KMS-11 (cell line): Measurements from ENCODE around the gene HOXA13.

Experiments
- H2AFZ ChIP-seq: fragments of 200-600 bp; sonication (generic); 2 replicates; pipeline ENCODE4 v1.6.1; 2016; ENCODE audit warnings: antibody characterized with exemption, mixed run types, low read depth
- H3K27ac ChIP-seq: fragments of 200-600 bp; sonication (generic); 2 replicates; pipeline ENCODE4 v1.6.1; 2016; ENCODE audit warnings: mild to moderate bottlenecking, mixed run types
- H3K27me3 ChIP-seq: fragments of 200-600 bp; sonication (generic); 2 replicates; pipeline ENCODE4 v1.6.1; 2017; ENCODE audit warnings: mild to moderate bottlenecking, low read depth, mixed run types, moderate library complexity; ENCODE audit not compliant: insufficient read depth
- H3K36me3 ChIP-seq: fragments of 200-600 bp; sonication (generic); 2 replicates; pipeline ENCODE4 v1.6.1; 2017; ENCODE audit warnings: mild to moderate bottlenecking, mixed run types; ENCODE audit not compliant: insufficient read depth
- H3K4me1 ChIP-seq: fragments of 200-600 bp; sonication (generic); 2 replicates; pipeline ENCODE4 v1.6.1; 2016; ENCODE audit warnings: mild to moderate bottlenecking, low read depth, mixed run types; ENCODE audit not compliant: poor library complexity, severe bottlenecking
- H3K4me2 ChIP-seq: fragments of 200-600 bp; sonication (generic); 2 replicates; pipeline ENCODE4 v1.7.0; 2016; ENCODE audit warnings: mild to moderate bottlenecking, mixed run types
- H3K4me3 ChIP-seq: fragments of 200-600 bp; sonication (generic); IDR thresholded peaks from 2 replicates; pipeline ENCODE4 v1.6.1; 2017; ENCODE audit warnings: low read depth, low read length, mixed read lengths; ENCODE audit not compliant: insufficient read depth
- H3K79me2 ChIP-seq: fragments of 200-600 bp; sonication (generic); 2 replicates; pipeline ENCODE4 v1.6.1; 2016; ENCODE audit warnings: low read depth, mixed run types; ENCODE audit not compliant: insufficient read depth
- H3K9ac ChIP-seq: fragments of 200-600 bp; sonication (generic); 2 replicates; pipeline ENCODE4 v1.6.1; 2016; ENCODE audit warnings: mild to moderate bottlenecking, mixed run types
- H4K20me1 ChIP-seq: fragments of 200-600 bp; sonication (generic); 2 replicates; pipeline ENCODE4 v1.6.1; 2016; ENCODE audit warnings: mild to moderate bottlenecking, mixed run types; ENCODE audit not compliant: insufficient read depth
- TF ChIP-seq, protein P1 (sequence below): fragments of 200-600 bp; sonication (generic); conservative IDR thresholded peaks from 2 replicates; pipeline ENCODE4 v1.6.1; 2017; ENCODE audit warnings: low read depth, mild to moderate bottlenecking, antibody characterized with exemption, low read length, moderate library complexity, mixed read lengths

HOXA13 gene

DNA sequence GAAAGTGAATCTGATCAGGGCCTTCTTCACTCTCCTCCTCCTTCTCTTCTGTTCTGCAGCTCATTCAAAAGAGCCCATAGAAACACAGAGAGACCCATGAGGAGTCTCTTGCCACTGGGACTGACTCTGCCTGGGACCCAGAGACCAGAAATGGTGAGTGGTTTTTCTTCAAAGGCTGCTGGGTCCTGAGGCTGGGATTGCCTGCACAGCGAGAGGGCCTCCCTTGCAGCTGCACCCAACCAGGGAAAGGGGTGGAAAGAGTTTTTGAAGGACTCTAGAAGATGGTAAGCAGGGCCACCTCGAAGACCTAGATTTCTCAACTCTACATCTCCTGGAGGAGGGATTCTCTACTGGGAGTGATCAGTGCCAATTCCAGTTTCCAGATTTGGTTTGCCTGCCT lies 15.5 kb upstream of the HOXA13 start:
- Histone ChIP-seq H3K4me2 (no peak overlapping the region), H3K79me2 (no peaks in the 10 kb centered on the region), H3K27me3 (no peaks in the 10 kb centered on the region), H3K4me3 (no peak overlapping the region), H3K4me1 (no peaks in the 10 kb centered on the region), H3K9ac (no peak overlapping the region), H2AFZ (no peak overlapping the region), H4K20me1 (no peaks in the 10 kb centered on the region), H3K27ac (no peak overlapping the region), H3K36me3 (no peaks in the 10 kb centered on the region)
- TF ChIP-seq, protein P1, sequence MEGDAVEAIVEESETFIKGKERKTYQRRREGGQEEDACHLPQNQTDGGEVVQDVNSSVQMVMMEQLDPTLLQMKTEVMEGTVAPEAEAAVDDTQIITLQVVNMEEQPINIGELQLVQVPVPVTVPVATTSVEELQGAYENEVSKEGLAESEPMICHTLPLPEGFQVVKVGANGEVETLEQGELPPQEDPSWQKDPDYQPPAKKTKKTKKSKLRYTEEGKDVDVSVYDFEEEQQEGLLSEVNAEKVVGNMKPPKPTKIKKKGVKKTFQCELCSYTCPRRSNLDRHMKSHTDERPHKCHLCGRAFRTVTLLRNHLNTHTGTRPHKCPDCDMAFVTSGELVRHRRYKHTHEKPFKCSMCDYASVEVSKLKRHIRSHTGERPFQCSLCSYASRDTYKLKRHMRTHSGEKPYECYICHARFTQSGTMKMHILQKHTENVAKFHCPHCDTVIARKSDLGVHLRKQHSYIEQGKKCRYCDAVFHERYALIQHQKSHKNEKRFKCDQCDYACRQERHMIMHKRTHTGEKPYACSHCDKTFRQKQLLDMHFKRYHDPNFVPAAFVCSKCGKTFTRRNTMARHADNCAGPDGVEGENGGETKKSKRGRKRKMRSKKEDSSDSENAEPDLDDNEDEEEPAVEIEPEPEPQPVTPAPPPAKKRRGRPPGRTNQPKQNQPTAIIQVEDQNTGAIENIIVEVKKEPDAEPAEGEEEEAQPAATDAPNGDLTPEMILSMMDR: no peak

DNA sequence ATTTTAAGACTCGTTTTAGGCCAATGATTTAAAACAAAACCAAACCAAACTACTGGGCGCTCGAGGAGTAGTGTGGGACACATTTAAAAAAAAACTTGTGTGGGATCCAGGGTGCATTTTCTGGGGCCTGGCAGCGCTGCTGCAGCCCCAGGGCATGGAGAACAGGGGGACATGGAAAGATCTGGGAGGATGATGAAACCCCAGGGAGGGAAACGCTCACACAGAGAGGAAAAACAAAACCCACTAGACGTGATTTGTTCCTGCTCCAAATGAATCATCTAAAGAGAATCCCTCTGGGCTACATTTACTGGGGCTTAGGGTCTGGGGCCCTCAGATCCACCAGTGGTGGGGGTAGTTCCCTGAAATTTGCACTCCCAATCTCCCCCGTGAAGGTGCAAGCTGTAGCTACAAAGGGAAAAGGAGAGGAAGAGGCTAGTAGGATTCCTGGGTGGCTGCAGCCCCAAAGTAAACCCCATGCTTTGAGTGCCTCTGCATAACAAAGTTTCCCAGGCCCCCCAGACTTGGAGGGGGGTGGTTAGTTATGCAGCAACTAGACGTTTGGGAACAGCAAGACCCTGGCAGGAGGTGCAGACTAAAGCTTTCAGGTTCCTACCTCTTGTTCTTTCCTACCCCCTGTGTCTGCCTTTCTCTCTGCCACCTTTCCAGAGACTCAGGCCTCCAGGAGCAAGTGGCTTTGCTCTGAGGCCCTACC lies 14.5 kb upstream of the HOXA13 start:
- no peaks in the 10 kb centered on the region for H3K4me1 ChIP-seq
- H3K79me2 ChIP-seq: no peaks in the 10 kb centered on the region
- no peak overlapping the region for H2AFZ ChIP-seq
- no peak overlapping the region for H3K4me2 ChIP-seq
- no peak overlapping the region for H3K9ac ChIP-seq
- no peaks in the 10 kb centered on the region for H3K27me3 ChIP-seq
- H4K20me1 ChIP-seq: no peaks in the 10 kb centered on the region
- no peaks in the 10 kb centered on the region for H3K36me3 ChIP-seq
- no peak overlapping the region for H3K4me3 ChIP-seq
- no peak overlapping the region for H3K27ac ChIP-seq
- TF ChIP-seq, protein P1: no peak

DNA sequence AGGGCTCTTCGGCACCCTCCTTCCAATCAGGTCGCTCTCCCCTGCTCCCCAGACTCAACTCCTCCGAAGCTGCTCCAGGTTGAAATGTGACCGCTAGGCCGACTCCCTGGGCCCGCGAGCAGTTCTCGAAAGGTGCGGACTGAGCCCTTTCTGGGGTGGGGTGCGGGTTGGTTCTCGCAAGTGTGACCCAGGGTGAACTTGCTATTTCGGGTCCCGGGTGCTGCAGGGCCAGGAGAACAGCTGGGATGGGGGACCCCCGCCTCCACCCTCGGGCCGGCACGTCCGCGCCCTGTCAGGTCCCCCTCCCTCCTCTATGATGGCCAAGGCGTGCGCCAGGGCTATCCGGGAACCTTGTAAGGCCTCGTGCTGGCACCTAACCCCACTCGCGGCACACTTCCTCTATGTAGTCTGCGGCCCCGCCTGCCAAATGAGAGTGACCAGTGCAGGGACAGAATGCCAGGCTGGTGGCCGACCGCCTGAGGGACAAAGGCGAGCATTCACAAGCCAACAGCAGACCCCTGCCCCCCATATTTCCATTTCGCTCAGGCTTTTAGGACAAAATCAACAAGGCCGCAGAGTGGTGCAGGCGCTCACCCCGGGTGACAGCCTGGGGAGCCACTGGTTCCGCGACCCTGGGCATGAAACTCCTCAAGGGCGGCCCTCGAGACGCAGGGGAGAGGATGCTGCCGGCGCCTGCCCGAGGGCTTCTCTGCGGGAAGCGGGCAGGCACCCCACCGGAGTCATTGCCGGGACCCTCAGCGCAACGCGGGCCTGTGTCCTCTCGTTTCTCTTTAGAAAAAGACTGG lies 13.7 kb upstream of the HOXA13 start:
- no peak overlapping the region for H3K4me3 ChIP-seq
- no peak overlapping the region for H2AFZ ChIP-seq
- TF ChIP-seq, protein P1: no peak
- no peak overlapping the region for H3K9ac ChIP-seq
- H3K36me3 ChIP-seq: no peaks in the 10 kb centered on the region
- no peaks in the 10 kb centered on the region for H4K20me1 ChIP-seq
- no peak overlapping the region for H3K27ac ChIP-seq
- H3K4me2 ChIP-seq: no peak overlapping the region
- H3K4me1 ChIP-seq: no peaks in the 10 kb centered on the region
- H3K79me2 ChIP-seq: no peaks in the 10 kb centered on the region
- no peaks in the 10 kb centered on the region for H3K27me3 ChIP-seq

DNA sequence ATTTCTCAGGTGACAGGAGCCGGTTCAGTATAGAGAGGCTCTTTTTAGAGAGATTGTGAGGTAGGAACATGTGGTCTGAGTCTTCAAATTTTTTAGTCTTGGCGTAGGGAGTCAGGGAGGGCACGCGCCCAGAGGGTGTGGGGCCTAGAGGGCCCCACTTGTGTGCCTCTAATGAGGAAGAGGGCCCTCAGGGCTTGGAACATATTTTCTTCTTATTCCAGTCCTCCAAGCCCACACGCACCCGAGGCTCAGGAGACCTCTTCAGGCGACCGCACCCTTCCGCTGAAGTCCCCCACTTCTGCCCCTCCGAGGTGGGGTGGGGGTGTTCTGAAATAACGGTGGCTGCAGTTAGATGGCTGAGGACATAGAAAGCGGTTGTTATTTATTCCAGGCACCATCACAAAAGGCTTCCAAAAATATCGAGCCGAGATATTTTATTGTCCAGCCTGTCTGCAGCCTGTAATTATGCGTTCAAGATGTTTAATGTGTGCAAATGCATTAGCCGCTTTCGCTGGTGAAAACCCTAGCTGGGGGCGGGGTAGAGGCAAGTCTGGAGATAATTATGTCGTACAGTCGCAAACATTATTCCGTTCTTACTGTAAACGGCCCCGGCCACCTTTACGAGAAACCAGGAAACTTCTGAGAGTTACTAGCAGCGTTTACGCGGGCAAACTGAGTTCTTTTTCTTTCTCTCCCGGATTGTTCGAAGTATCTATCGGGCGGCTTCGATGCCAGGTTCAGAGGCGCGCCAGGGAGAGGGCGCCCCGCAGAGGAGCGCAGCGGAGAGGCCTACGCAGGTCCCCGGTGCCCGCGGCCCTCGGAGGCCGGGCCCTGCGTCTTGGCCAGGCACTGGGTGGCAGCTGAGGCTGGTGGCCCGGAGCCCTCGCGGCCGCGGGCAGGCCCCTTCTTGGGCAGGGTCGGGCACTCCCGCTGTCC lies 12.9 kb upstream of the HOXA13 start:
- Histone ChIP-seq H3K4me2 (no peak overlapping the region), H3K27me3 (no peaks in the 10 kb centered on the region), H3K27ac (no peak overlapping the region), H4K20me1 (no peaks in the 10 kb centered on the region), H2AFZ (no peak overlapping the region), H3K4me1 (no peaks in the 10 kb centered on the region), H3K9ac (no peak overlapping the region), H3K36me3 (no peaks in the 10 kb centered on the region), H3K79me2 (no peaks in the 10 kb centered on the region), H3K4me3 (no peak overlapping the region)
- TF ChIP-seq, protein P1: no peak
